DOHH2 (cell line): Measurements from ENCODE around the gene NLRP1.

Experiments used
- H3F3A ChIP-seq: fragments of 200-600 bp; sonication (generic), shearing (Covaris generic); 2 replicates; pipeline ENCODE4 v1.6.0; 2016; ENCODE audit warnings: antibody characterized with exemption, mild to moderate bottlenecking; ENCODE audit not compliant: control insufficient read depth, insufficient read depth
- H3K27ac ChIP-seq: fragments of 200-600 bp; sonication (generic); 2 replicates; pipeline ENCODE4 v1.5.1; 2014; ENCODE audit warnings: low read depth, mild to moderate bottlenecking, low read length, moderate library complexity
- H3K27me3 ChIP-seq: fragments of 200-600 bp; sonication (generic); 2 replicates; pipeline ENCODE4 v1.6.1; 2014; ENCODE audit warnings: mild to moderate bottlenecking, low read length, mixed read lengths; ENCODE audit not compliant: control insufficient read depth
- H3K36me3 ChIP-seq: fragments of 200-600 bp; sonication (generic); 2 replicates; pipeline ENCODE4 v1.6.1; 2014; ENCODE audit warnings: mild to moderate bottlenecking, low read length, moderate library complexity, mixed read lengths; ENCODE audit not compliant: control insufficient read depth
- H3K4me1 ChIP-seq: fragments of 200-600 bp; sonication (generic); 2 replicates; pipeline ENCODE4 v1.6.1; 2014; ENCODE audit warnings: mild to moderate bottlenecking, low read length, mixed read lengths; ENCODE audit not compliant: control insufficient read depth
- H3K4me2 ChIP-seq: fragments of 200-600 bp; sonication (generic); 2 replicates; pipeline ENCODE4 v1.6.0; 2014; ENCODE audit warnings: mild to moderate bottlenecking, low read length, moderate library complexity
- H3K4me3 ChIP-seq: fragments of 200-600 bp; sonication (generic); 2 replicates; pipeline ENCODE4 v1.5.1; 2014; ENCODE audit warnings: mild to moderate bottlenecking, low read length, mixed read lengths
- H3K79me2 ChIP-seq: fragments of 200-600 bp; sonication (generic); 2 replicates; pipeline ENCODE4 v1.6.1; 2014; ENCODE audit warnings: mild to moderate bottlenecking, low read length, mixed read lengths; ENCODE audit not compliant: control insufficient read depth
- H3K9me2 ChIP-seq: fragments of 200-600 bp; sonication (generic); replicated peaks from 2 replicates; pipeline ENCODE4 v1.6.1; 2014; ENCODE audit warnings: mild to moderate bottlenecking, low read length, mixed read lengths; ENCODE audit not compliant: control insufficient read depth
- H3K9me3 ChIP-seq: fragments of 200-600 bp; sonication (generic); 2 replicates; pipeline ENCODE4 v1.6.1; 2014; ENCODE audit warnings: antibody characterized with exemption, low read length, mixed read lengths; ENCODE audit not compliant: control insufficient read depth, insufficient read depth
- H4K20me1 ChIP-seq: fragments of 200-600 bp; sonication (generic); 2 replicates; pipeline ENCODE4 v1.6.0; 2014; ENCODE audit warnings: low read depth, mild to moderate bottlenecking, antibody characterized with exemption, low read length, moderate library complexity; ENCODE audit not compliant: control insufficient read depth, insufficient read depth
- CTCF ChIP-seq: fragments of 200-600 bp; sonication (generic); IDR thresholded peaks from one replicate; pipeline ENCODE4 v1.5.1; 2014; ENCODE audit warnings: antibody characterized with exemption, mild to moderate bottlenecking, low read depth, low read length; ENCODE audit not compliant: poor library complexity, severe bottlenecking
- EZH2phosphoT487 ChIP-seq: fragments of 200-600 bp; sonication (generic); IDR thresholded peaks from 2 replicates; pipeline ENCODE4 v1.6.1; 2017; ENCODE audit warnings: borderline replicate concordance, mild to moderate bottlenecking, antibody characterized with exemption, low read length, moderate library complexity, mixed read lengths

The NLRP1 gene

GRCh38 chr17:5501685-5502084 lies 82.6 kb downstream of the NLRP1 start:
- Histone ChIP-seq H3K4me2 (no peak overlapping the region), H3F3A (no peaks in the 10 kb centered on the region), H3K27me3 (peaks cover 31% of the 10 kb centered on the region), H3K9me2 (no peaks in the 10 kb centered on the region), H3K27ac (no peak overlapping the region), H3K36me3 (no peaks in the 10 kb centered on the region), H3K79me2 (no peaks in the 10 kb centered on the region), H3K9me3 (no peaks in the 10 kb centered on the region), H3K4me1 (peaks cover 12% of the 10 kb centered on the region), H4K20me1 (no peaks in the 10 kb centered on the region), H3K4me3 (no peak overlapping the region)
- TF ChIP-seq EZH2phosphoT487 (no peak), CTCF (no peak)

GRCh38 chr17:5500589-5501391 lies 83.5 kb downstream of the NLRP1 start:
- Histone ChIP-seq H3K27ac (no peak overlapping the region), H3K27me3 (peaks cover 34% of the 10 kb centered on the region), H3K36me3 (no peaks in the 10 kb centered on the region), H3K9me2 (no peaks in the 10 kb centered on the region), H3K4me3 (peak overlapping the region; percentile 61), H4K20me1 (no peaks in the 10 kb centered on the region), H3K4me2 (peak overlapping the region; percentile 64), H3F3A (no peaks in the 10 kb centered on the region), H3K4me1 (peaks cover 12% of the 10 kb centered on the region), H3K9me3 (no peaks in the 10 kb centered on the region), H3K79me2 (no peaks in the 10 kb centered on the region)
- TF ChIP-seq CTCF (no peak), EZH2phosphoT487 (no peak)

DNA sequence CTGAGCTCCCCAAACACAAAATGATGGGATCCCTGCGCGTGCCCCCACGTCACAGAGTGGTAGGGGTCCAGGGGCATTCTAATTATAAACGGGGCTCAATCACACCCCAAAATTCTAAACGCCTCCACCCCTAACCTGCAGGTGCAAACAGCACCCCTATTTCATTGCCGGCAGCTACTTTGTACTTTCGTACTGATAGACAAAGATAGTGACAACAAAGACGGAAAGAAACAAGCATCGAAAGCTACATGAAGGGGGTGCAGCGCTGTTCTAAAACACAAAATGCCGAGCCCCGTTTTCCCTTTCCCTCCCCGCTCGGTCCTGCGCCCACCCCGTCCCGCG lies 84.1 kb downstream of the NLRP1 start:
- H3K9me3 ChIP-seq: no peaks in the 10 kb centered on the region
- H3K4me2 ChIP-seq: peak overlapping the region; percentile 64
- TF ChIP-seq CTCF (no peak), EZH2phosphoT487 (no peak)
- no peaks in the 10 kb centered on the region for H3K79me2 ChIP-seq
- no peaks in the 10 kb centered on the region for H3F3A ChIP-seq
- no peaks in the 10 kb centered on the region for H4K20me1 ChIP-seq
- peaks cover 12% of the 10 kb centered on the region for H3K4me1 ChIP-seq
- peaks cover 34% of the 10 kb centered on the region for H3K27me3 ChIP-seq
- peak overlapping the region; percentile 61 for H3K4me3 ChIP-seq
- no peaks in the 10 kb centered on the region for H3K9me2 ChIP-seq
- no peaks in the 10 kb centered on the region for H3K36me3 ChIP-seq
- H3K27ac ChIP-seq: no peak overlapping the region
